GM19467 (cell line): Measurements from ENCODE around the gene FBXO9.
"Not testable (repeated sequence)": the region's sequence is repeated elsewhere in the genome, so short reads cannot be mapped to it uniquely, and the experiment has no call there.

ENCODE experiments used
- ATAC-seq: cut with Tn5 transposase; IDR thresholded peaks from one replicate; pipeline ENCODE4 v1.9.1; 2021; ENCODE audit warnings: mild to moderate bottlenecking, moderate library complexity; ENCODE audit not compliant: unreplicated experiment

Gene FBXO9

DNA sequence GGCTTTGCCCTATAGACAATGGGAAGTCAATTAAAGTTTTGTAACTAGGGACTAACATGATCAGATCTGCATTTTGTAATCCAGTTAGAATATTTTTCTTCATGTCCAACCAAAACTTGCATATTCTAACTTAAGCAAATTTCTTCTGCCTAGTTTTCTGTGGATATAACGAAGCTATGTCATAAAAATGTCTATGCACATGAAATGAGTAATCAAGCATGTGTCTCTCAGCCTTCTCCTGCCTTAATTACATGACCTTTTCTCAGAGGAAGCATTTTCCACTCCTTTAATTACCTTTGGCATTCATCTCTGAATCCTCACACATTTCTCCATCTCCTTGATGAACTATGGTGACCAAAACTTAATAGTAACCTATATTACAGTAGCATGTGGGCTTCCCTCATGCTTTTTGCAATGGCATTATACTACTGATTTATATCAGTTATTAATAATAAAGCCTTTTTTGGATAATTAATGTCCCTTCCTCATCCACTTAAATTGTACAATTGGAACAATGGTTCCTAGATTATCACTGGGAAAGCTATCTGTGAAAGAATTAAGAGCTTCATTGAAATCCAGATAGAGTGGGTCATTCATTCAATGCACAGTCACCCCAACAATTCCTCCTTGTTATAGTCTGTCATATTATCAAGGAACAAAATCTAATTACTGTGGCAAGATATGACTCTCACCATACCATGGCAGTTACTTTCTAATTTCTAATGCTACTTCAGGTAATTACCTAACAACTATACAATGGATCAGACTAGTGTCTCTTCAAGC is 19.1 kb upstream of the FBXO9 start:
- ATAC-seq: no peak

- ATAC-seq: peak; percentile 87
Measured at GRCh38 chr6:53048431-53049195, 16.6 kb upstream of the FBXO9 start.

DNA sequence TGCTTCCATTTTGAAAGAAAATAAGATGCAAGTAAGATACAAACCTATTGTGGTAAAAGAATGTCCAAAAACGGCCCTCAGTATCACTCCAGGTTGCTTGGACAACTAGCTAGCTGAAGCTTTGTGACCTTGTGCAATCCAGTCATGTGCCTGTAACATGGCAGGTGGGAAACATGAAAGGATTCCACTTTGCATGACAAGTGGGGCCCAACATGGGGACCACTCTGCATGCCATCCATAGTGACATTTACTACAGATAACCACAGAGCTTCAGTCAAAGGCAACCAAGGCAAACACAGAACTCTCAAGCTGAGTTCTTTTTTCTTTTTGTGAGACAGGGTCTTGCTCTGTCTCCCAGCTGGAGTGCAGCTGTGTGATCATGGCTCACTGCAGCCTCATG is 15.8 kb upstream of the FBXO9 start:
- no peak for ATAC-seq

DNA sequence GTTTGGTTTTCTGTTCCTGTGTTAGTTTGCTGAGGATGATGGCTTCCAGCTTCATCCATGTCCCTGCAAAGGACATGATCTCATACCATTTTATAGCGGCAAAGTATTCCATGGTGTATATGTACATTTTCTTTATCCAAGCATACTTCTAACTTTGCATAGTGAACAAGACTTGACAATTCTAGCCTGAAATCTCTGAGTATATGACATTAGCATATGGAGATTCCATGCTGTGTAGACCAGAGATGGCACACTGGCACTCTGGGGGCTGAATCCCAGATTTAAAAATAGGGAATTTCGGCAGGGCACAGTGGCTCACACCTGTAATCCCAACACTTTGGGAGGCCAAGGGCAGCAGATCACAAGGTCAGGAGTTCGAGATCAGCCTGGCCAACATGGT is 13.1 kb upstream of the FBXO9 start:
- not testable (repeated sequence) for ATAC-seq

GRCh38 chr6:53054532-53054931 is 10.7 kb upstream of the FBXO9 start:
- no peak for ATAC-seq

- no peak for ATAC-seq
Measured at GRCh38 chr6:53055873-53056272, 9.3 kb upstream of the FBXO9 start.

- no peak for ATAC-seq
Measured at GRCh38 chr6:53056273-53056672, 8.9 kb upstream of the FBXO9 start.

- no peak for ATAC-seq
Measured at GRCh38 chr6:53058388-53059195, 6.6 kb upstream of the FBXO9 start.

DNA sequence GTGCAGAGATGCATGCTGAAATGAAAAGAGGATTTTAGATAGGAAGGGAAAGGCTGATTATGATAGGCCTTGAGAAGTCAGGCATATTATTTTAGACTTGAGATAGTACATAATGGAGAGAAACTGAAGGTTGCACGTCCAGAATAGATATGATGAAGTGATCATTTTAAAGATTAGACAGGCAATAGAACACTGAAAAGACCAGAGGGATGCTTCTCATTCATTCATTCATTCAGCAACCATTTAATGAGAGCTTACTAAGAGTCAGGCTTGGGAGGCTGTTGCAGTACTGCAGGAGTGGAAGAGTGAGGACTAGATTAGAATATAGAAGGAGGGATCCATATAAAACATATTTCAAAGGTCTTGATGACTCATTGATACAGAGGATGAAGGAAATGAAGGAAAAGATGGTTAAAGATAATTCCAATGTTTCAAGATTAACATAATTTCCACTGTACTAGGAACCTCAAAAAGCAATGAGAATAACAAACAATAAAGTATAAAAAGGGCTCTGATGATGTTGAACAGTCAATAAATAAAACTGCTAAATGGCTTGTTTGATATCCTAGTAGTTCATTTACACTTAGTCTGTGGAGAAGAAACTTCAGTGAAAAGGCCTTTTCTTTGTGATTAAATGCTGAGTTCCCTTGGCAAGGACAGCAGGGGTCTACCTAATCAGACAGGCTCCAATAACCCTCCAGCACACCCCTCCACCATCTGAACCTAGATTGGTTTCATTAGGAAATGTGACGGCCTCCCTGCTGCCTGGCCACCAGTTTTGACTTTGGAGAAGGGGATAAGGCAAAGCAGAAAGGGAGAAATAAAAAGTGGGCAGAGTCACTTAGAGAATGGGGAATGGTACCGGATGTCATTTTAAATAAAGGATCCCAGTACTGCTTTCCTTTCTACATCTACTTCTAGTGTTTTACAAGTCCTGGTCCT is 5.3 kb upstream of the FBXO9 start:
- ATAC-seq: no peak

DNA sequence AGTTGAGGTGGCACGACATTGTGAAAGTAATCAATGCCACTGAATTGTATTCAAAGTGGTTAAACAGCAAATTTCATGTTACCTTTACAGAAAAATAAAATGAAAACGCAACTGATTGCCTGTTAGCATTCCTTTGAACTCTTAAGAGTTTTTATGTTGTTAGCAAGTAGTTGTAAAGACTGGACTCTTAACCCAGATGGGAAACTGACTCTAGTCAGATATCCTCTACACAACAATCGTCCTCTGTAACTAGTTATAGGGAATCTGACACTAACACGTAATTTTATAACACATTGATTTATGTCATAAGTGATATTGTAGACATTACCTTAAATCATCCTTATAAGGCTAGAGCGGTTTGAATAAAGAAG is 3.0 kb upstream of the FBXO9 start:
- ATAC-seq: no peak

DNA sequence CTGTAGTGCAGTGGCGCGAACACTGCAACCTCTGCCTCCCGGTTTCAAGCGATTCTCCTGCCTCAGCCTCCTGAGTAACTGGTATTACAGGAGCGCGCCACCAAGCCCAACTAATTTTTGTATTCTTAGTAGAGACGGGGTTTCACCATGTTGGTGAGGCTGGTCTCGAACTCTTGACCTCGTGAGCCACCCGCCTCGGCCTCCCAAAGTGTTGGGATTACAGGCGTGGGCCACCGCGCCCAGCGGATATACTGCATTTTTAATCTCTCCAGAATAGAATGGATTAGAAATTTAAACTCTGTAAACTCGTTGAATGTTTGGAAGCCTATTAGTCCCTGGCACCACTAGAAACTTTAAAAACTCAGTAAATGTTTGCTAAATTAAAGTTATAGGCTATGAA is 949 bp upstream of the FBXO9 start:
- not testable (repeated sequence) for ATAC-seq

DNA sequence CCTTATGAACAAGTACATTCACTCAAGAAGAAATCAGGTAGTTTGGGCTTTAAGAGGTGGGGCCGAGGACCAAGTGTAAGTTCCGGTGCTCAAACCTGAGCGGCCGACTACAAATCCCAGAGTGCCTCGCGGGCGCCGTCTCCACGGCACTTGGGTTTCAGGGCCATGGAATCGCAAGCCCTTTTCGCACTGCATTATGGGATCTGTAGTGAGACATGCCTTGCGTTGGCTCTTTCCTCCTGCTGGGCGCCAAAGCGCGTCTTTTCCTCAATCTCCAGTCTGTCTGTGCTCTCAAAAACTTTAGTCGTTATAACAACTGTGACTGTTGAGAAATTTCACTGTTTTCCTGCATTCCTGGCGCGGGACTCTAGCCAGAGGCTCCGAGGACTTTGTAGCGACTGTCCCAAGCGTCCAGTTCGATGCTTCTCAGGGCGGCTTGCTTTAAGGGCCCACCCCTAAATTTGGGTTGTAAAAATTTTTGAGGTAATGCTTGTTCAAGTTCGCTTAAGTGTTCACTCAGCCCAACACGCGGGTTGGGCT is 408 bp upstream of the FBXO9 start:
- peak; percentile 75 for ATAC-seq

- ATAC-seq: no peak
Measured at GRCh38 chr6:53066077-53066417, 843 bp downstream of the FBXO9 start.

- ATAC-seq: no peak
Measured at GRCh38 chr6:53066874-53067706, 1.9 kb downstream of the FBXO9 start.

- ATAC-seq: no peak
Measured at GRCh38 chr6:53067849-53068361, 2.7 kb downstream of the FBXO9 start.

DNA sequence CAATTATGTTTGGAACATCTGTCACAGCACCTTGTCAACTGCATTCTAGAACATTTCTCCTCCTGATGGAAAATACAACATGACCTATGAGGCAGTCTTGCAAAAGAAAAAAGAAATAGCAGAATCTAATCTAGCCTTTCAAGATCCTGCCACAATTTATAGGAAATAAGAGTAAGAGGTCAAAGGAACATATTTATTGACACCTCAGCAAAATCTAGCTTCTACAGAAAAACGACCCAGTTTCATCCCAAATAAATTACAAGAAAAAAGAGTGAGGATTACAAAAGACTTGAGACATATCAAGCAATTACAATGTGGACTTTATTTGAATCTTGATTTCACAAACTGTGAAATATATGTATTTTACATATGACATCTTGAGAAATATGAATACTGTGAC is 4.2 kb downstream of the FBXO9 start:
- no peak for ATAC-seq

DNA sequence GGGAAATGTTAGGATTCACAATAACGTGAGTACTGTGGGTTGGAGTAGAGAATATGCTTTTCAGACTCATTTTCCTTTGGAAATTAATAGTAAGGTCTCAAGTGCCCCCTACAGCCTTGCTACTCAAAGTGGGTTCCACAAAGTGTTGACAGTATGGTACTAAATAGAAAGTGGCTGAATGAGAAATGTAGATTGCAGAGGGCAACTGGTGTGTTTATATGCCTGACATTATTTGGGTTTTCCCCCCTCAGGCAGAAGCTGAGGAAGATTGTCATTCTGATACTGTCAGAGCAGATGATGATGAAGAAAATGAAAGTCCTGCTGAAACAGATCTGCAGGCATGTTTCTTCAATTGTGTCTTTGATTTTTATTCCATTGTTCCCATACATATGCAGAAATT is 5.6 kb downstream of the FBXO9 start:
- ATAC-seq: no peak

DNA sequence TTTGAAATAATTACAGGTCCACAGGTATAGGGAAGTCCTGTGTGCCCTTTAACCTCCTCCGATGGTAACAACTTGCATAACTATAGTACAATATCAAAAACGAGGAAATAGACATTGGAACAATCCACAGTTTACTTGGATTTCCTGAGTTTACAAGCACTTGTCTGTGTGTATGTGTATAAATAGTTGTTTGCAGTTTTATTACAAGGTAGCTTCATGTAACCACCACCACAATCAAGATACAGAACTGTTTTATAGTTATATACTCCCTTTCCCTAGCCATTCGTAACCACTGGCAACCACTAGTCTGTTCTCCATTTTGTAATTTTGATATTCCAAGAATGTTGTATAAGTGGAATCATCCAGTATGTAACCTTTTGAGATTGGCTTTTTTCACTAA is 9.1 kb downstream of the FBXO9 start:
- ATAC-seq: no peak

GRCh38 chr6:53080813-53081212 is 15.6 kb downstream of the FBXO9 start:
- no peak for ATAC-seq
